ENCODE measurements around the gene PPM1N. TPM values are rescaled to one million over a fixed set of nuclear protein-coding genes. Genes with fewer than 3 reads are reported as not detected.

Gene PPM1N
- total and polyA plus RNA-seq, 4 donors, result 0.79 to 2.1 (median 1.6) TPM

DNA sequence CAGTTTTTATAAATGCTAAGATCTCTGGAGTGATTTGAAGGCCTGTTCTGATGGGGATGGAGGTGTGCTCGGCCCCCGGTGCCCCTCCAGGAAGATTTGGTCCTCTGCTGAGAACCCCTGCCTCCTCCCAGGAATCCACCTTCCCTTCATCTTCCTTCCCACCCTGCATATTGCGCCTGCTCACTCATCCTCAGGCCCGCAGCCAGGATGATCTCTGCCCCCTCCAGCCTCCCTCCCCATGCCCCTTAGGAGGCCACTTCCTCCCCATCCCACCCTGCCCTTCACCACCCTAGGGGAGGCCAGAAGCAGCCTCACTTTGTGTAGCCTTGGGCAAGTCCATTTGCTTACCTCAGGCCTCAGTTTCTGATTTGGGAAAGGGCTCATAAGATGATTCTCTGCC lies 28.7 kb downstream of the PPM1N start:
- no peak overlapping the region for H3K4me3 ChIP-seq (ENCODE audit: low read depth, low read length)
- H3K36me3 ChIP-seq (ENCODE audit: control insufficient read depth, insufficient read depth, low read length), result peaks cover 34% of the 10 kb centered on the region
- no peak overlapping the region for H3K27ac ChIP-seq (ENCODE audit: low read depth, low read length)
- H3K27me3 ChIP-seq (ENCODE audit: control insufficient read depth, insufficient read depth, low read length), result peaks cover 13% of the 10 kb centered on the region
- no peaks in the 10 kb centered on the region for H3K9me3 ChIP-seq (ENCODE audit: control insufficient read depth, insufficient read depth, low read length)
- WGBS (ENCODE audit: insufficient coverage), result 100% methylated on average over 3 of the region's 4 CpGs
- DNase-seq (ENCODE audit: low read depth in 4 of 6, low spot score in 6 of 6), result no peak
- H3K4me1 ChIP-seq (ENCODE audit: control insufficient read depth, insufficient read depth, low read length), result peaks cover 25% of the 10 kb centered on the region

DNA sequence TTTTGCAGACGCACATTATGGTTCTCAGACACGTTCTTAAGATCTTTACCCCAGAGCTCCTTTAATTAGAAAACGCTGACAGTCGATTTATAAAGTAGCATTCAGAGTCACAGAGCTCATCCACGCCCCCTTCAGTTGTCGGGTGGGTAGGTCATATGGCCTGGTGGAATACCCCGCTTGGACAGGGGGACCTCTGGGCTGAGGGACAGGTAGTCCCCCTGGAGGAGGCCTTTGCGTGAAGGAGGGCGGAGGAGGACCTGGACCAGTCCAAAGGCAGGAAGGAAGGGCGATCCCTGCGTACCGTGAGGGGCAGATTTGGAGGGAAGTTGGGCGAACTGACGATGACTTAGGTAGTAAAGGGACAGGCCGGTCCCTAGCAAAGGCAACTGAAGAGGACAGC lies 29.5 kb downstream of the PPM1N start:
- Histone ChIP-seq H3K27me3 (ENCODE audit: control insufficient read depth, insufficient read depth, low read length) (peaks cover 13% of the 10 kb centered on the region), H3K9me3 (ENCODE audit: control insufficient read depth, insufficient read depth, low read length) (no peaks in the 10 kb centered on the region), H3K4me3 (ENCODE audit: low read depth, low read length) (no peak overlapping the region), H3K4me1 (ENCODE audit: control insufficient read depth, insufficient read depth, low read length) (peaks cover 25% of the 10 kb centered on the region), H3K27ac (ENCODE audit: low read depth, low read length) (no peak overlapping the region), H3K36me3 (ENCODE audit: control insufficient read depth, insufficient read depth, low read length) (peaks cover 27% of the 10 kb centered on the region)
- DNase-seq (ENCODE audit: low read depth in 4 of 6, low spot score in 6 of 6), result no peak
- 60% methylated on average over 13 of the region's 15 CpGs for WGBS (ENCODE audit: insufficient coverage)

DNA sequence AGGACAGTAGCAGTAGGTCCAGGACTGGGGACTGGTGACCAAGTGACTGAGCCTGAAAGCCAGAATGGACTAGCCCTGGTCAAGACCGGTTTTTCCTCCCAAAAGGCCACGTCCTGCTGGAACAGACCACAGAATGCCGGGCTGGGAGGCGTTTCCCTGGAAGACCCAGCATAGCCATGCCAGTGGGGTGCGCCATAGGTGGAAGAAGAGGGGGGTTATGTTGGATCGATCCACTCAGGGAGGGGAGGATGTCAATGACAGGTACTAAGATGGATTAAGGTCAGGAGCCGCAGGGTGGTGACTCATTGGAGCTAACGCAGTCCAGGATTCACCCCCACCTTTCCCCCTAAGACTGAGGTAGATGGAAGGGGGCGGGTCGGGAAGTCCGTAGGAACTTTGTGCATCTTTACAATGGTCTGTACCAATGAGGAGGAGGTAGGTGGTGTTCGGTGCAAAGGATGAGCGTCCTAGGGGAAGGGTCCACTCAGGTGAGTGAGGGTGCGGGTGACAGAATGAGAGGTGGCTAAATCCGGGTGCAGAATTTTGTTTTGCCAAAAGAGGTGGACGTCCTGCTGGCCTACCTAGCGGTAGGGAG lies 30.0 kb downstream of the PPM1N start:
- Histone ChIP-seq H3K9me3 (ENCODE audit: control insufficient read depth, insufficient read depth, low read length) (no peaks in the 10 kb centered on the region), H3K4me1 (ENCODE audit: control insufficient read depth, insufficient read depth, low read length) (peaks cover 25% of the 10 kb centered on the region), H3K27ac (ENCODE audit: low read depth, low read length) (no peak overlapping the region), H3K27me3 (ENCODE audit: control insufficient read depth, insufficient read depth, low read length) (peaks cover 13% of the 10 kb centered on the region), H3K36me3 (ENCODE audit: control insufficient read depth, insufficient read depth, low read length) (peaks cover 27% of the 10 kb centered on the region), H3K4me3 (ENCODE audit: low read depth, low read length) (peak overlapping the region; percentile 26)
- 19% methylated on average over 15 of the region's 17 CpGs for WGBS (ENCODE audit: insufficient coverage)
- peak in 2 of 6 donors; percentile 40 to 62 for DNase-seq (ENCODE audit: low read depth in 4 of 6, low spot score in 6 of 6)

DNA sequence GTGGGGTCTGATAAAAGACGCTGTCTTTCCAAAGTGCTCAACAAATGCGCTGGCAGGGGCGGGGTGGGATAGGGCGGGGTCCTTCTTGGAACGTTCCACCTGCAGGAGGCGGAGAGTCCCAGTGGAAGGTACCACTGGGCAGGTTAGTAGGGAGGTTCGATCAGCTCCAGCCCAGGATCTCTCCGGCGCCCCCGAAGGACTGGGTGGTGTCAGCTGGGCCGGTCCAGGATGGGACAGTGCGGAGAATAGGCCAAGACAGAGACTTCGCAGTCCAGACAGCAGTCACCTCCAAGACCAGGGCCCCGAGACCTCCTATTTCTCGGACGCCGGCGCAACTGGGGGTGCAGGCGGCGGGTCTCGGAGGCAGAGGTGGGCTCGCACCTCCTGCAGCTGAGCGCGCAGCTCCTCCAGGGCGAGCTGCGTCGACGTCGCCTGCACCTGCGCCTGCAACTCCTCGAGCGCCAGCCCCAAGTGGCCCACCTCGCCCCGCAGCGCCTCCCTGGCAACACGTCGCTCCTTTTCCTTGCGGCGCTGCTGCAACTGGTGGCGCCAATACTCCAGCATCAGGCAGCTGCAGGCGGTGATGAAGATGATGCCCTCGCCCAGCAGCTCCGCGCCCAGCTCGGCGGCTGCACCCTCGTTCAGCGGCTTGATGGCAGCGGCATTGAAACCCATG lies 30.6 kb downstream of the PPM1N start:
- H3K36me3 ChIP-seq (ENCODE audit: control insufficient read depth, insufficient read depth, low read length), result peaks cover 26% of the 10 kb centered on the region
- DNase-seq (ENCODE audit: low read depth in 4 of 6, low spot score in 6 of 6), result peak in 3 of 6 donors; percentile 48 to 92 (median 84)
- no peaks in the 10 kb centered on the region for H3K9me3 ChIP-seq (ENCODE audit: control insufficient read depth, insufficient read depth, low read length)
- H3K27ac ChIP-seq (ENCODE audit: low read depth, low read length), result no peak overlapping the region
- H3K27me3 ChIP-seq (ENCODE audit: control insufficient read depth, insufficient read depth, low read length), result peaks cover 13% of the 10 kb centered on the region
- 1% methylated on average over 49 of the region's 49 CpGs for WGBS (ENCODE audit: insufficient coverage)
- H3K4me3 ChIP-seq (ENCODE audit: low read depth, low read length), result peak overlapping the region; percentile 26
- H3K4me1 ChIP-seq (ENCODE audit: control insufficient read depth, insufficient read depth, low read length), result peaks cover 25% of the 10 kb centered on the region

DNA sequence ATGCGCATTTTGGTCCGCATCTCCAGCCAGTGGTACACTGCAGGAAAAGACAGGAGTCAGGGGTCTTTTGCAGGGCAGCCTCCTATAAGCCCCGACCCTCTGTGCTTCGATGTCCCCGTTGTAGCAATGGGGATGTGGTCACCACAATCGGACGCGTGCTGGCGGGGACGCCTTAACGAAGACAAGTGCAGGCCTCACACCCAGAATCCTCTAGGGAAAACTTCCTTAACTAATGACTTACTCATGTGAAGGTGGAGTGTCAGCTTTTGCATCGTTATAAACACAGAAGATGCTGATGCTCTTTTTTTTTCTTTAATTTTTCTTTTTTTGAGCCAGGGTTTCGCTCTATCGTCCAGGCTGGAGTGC lies 31.2 kb downstream of the PPM1N start:
- peak overlapping the region; percentile 26 for H3K4me3 ChIP-seq (ENCODE audit: low read depth, low read length)
- peaks cover 23% of the 10 kb centered on the region for H3K36me3 ChIP-seq (ENCODE audit: control insufficient read depth, insufficient read depth, low read length)
- no peak overlapping the region for H3K27ac ChIP-seq (ENCODE audit: low read depth, low read length)
- WGBS (ENCODE audit: insufficient coverage), result 28% methylated on average over 8 of the region's 14 CpGs
- peaks cover 13% of the 10 kb centered on the region for H3K27me3 ChIP-seq (ENCODE audit: control insufficient read depth, insufficient read depth, low read length)
- DNase-seq (ENCODE audit: low read depth in 4 of 6, low spot score in 6 of 6), result no peak
- no peaks in the 10 kb centered on the region for H3K9me3 ChIP-seq (ENCODE audit: control insufficient read depth, insufficient read depth, low read length)
- peaks cover 25% of the 10 kb centered on the region for H3K4me1 ChIP-seq (ENCODE audit: control insufficient read depth, insufficient read depth, low read length)

DNA sequence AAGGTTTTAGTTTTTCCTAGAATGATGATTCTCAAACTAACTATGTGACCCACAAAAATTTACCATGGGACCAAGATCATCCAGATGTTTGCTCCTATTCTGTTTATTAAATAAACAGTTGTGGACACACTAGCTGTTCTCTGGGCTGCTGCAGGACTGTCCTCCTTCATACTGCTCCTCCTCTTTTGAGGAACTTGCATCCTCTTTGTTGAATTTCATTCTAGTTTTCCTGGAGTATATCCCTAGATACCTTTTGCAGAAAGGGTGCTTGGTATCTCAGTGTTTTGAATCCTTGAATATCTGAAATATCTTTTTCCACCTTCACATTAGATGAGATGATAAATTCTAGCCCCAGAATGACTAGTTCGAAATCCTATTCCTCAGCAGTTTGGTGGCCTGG lies 33.1 kb downstream of the PPM1N start:
- Histone ChIP-seq H3K9me3 (ENCODE audit: control insufficient read depth, insufficient read depth, low read length) (no peaks in the 10 kb centered on the region), H3K4me3 (ENCODE audit: low read depth, low read length) (no peak overlapping the region), H3K36me3 (ENCODE audit: control insufficient read depth, insufficient read depth, low read length) (peaks cover 6% of the 10 kb centered on the region), H3K4me1 (ENCODE audit: control insufficient read depth, insufficient read depth, low read length) (peaks cover 21% of the 10 kb centered on the region), H3K27ac (ENCODE audit: low read depth, low read length) (no peak overlapping the region), H3K27me3 (ENCODE audit: control insufficient read depth, insufficient read depth, low read length) (peaks cover 13% of the 10 kb centered on the region)
- no peak for DNase-seq (ENCODE audit: low read depth in 4 of 6, low spot score in 6 of 6)
- WGBS (ENCODE audit: insufficient coverage), result 100% methylated on average over 1 of the region's 1 CpG

DNA sequence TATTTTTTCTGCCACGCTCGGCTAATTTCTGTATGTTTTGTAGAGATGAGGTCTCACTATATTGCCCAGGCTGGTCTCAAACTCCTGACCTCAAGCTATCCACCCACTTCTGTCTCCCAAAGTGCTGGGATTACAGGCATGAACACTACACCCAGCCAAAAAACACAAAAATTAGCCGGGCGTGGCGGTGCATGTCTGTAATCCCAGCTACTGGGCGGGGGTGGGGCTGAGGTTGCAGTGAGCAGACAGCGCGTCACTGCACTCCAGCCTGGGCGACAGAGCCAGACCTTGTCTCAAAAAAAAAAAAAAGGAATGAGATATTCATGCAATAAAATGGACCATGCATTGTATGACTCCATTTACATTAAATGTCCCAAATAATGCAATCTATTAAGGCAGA lies 41.2 kb downstream of the PPM1N start:
- no peak for DNase-seq (ENCODE audit: low read depth in 4 of 6, low spot score in 6 of 6)
- Histone ChIP-seq H3K27me3 (ENCODE audit: control insufficient read depth, insufficient read depth, low read length) (no peaks in the 10 kb centered on the region), H3K9me3 (ENCODE audit: control insufficient read depth, insufficient read depth, low read length) (no peaks in the 10 kb centered on the region), H3K27ac (ENCODE audit: low read depth, low read length) (no peak overlapping the region), H3K4me1 (ENCODE audit: control insufficient read depth, insufficient read depth, low read length) (no peaks in the 10 kb centered on the region), H3K36me3 (ENCODE audit: control insufficient read depth, insufficient read depth, low read length) (no peaks in the 10 kb centered on the region), H3K4me3 (ENCODE audit: low read depth, low read length) (no peak overlapping the region)
- WGBS (ENCODE audit: insufficient coverage), result 100% methylated on average over 4 of the region's 9 CpGs

DNA sequence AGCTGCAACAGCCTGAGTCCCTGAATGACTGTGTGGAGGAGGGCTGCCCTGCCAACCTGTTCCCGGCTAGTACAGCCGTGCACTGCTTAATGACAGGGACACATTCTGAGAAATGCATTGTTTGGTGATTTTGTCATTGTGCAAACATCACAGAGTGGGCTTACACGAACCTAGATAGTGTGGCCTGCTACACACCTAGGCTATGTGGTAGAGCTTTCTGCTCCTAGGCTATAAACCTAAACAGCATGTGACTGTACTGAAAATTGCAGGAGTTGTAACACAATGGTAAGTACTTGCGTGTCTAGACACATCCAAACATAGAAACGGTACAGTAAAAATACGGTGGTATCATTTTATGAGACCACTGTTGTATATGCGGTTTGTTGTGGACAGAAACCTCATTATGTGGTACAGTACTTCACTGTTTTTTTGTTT lies 44.0 kb downstream of the PPM1N start:
- DNase-seq (ENCODE audit: low read depth in 4 of 6, low spot score in 6 of 6), result no peak
- no peaks in the 10 kb centered on the region for H3K4me1 ChIP-seq (ENCODE audit: control insufficient read depth, insufficient read depth, low read length)
- H3K27me3 ChIP-seq (ENCODE audit: control insufficient read depth, insufficient read depth, low read length), result no peaks in the 10 kb centered on the region
- H3K4me3 ChIP-seq (ENCODE audit: low read depth, low read length), result no peak overlapping the region
- no peaks in the 10 kb centered on the region for H3K9me3 ChIP-seq (ENCODE audit: control insufficient read depth, insufficient read depth, low read length)
- no peak overlapping the region for H3K27ac ChIP-seq (ENCODE audit: low read depth, low read length)
- H3K36me3 ChIP-seq (ENCODE audit: control insufficient read depth, insufficient read depth, low read length), result no peaks in the 10 kb centered on the region
- 91% methylated on average over 5 of the region's 7 CpGs for WGBS (ENCODE audit: insufficient coverage)

DNA sequence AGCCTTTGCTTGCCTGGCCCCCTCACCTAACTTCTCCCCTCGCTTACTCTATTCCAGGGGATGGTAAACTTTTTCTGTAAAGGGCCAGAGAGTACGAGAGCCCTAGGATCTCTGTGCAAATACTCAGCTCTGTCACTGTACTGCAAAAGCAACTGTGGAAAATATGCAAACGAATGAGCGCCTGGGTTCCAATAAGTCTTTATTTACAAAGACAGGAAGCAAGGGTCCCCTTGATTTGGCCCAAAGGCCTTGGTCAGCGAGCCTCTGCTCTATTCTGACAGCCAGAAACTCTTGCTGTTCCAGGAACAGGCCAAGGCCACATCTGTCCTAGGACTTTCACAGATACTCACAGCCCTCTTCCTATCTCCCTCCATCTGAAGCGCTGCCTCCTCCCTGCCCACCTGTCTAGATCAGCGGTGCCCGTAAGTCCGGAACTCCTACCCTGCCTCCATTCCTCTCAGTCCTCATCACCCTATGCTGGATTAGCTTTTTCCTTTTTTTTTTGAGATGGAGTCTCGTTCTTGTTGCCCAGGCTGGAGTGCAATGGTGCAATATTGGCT lies 49.0 kb downstream of the PPM1N start:
- H3K9me3 ChIP-seq (ENCODE audit: control insufficient read depth, insufficient read depth, low read length), result no peaks in the 10 kb centered on the region
- 85% methylated on average over 6 of the region's 10 CpGs for WGBS (ENCODE audit: insufficient coverage)

More for the DNA sequence above, 49.0 kb downstream of the PPM1N start:
- H3K36me3 ChIP-seq (ENCODE audit: control insufficient read depth, insufficient read depth, low read length), result no peaks in the 10 kb centered on the region
- no peaks in the 10 kb centered on the region for H3K27me3 ChIP-seq (ENCODE audit: control insufficient read depth, insufficient read depth, low read length)
- no peak overlapping the region for H3K4me3 ChIP-seq (ENCODE audit: low read depth, low read length)
- H3K4me1 ChIP-seq (ENCODE audit: control insufficient read depth, insufficient read depth, low read length), result no peaks in the 10 kb centered on the region
- no peak for DNase-seq (ENCODE audit: low read depth in 4 of 6, low spot score in 6 of 6)
- no peak overlapping the region for H3K27ac ChIP-seq (ENCODE audit: low read depth, low read length)
